Measurements from ENCODE around the gene CCDC116.
"Not testable (repeated sequence)": the region's sequence is repeated elsewhere in the genome, so short reads cannot be mapped to it uniquely, and the experiment has no call there.

Gene CCDC116

GRCh38 chr22:21641789-21642583 lies 9.4 kb downstream of the CCDC116 start, which contains the start of gene SDF2L1:
TSS of gene SDF2L1 (plus strand) at chr22:21642302. CDS start at chr22:21642337, 35 bp downstream.
- peaks cover 22 to 26% of the 10 kb centered on the region in 2 experiments for H3K4me1 ChIP-seq (ENCODE audit: control insufficient read depth in 1 of 2, insufficient read depth in 1 of 2, low read depth in 1 of 2, low read length in 1 of 2)
- no peaks in the 10 kb centered on the region for H3K36me3 ChIP-seq
- TF ChIP-seq CTCF (IDR thresholded peaks at IDR 0.05): peak; percentile 54
- peak within 1 kb of the TSS; percentile 54 for H3K27ac ChIP-seq
- peak within 1 kb of the TSS; percentile 82 to 86 for H3K4me3 ChIP-seq (ENCODE audit: low read depth in 1 of 2, low read length in 1 of 2)
- H3K27me3 ChIP-seq: no peaks in the 10 kb centered on the region
- no peaks in the 10 kb centered on the region for H3K9me3 ChIP-seq

- H3K9me3 ChIP-seq: no peaks in the 10 kb centered on the region
- H3K4me1 ChIP-seq (ENCODE audit: control insufficient read depth in 1 of 2, insufficient read depth in 1 of 2, low read depth in 1 of 2, low read length in 1 of 2): peaks cover 22 to 26% of the 10 kb centered on the region in 2 experiments
- no peaks in the 10 kb centered on the region for H3K36me3 ChIP-seq
- peak overlapping the region; percentile 82 to 86 for H3K4me3 ChIP-seq (ENCODE audit: low read depth in 1 of 2, low read length in 1 of 2)
- H3K27me3 ChIP-seq: no peaks in the 10 kb centered on the region
- H3K27ac ChIP-seq: peak overlapping the region; percentile 54
- TF ChIP-seq CTCF (IDR thresholded peaks at IDR 0.05): peak; percentile 63
These were observed 10.3 kb downstream of the CCDC116 start for GRCh38 chr22:21642584-21643448.

GRCh38 chr22:21643533-21644357 lies 11.2 kb downstream of the CCDC116 start:
- Histone ChIP-seq H3K36me3 (no peaks in the 10 kb centered on the region), H3K27me3 (no peaks in the 10 kb centered on the region), H3K4me1 (ENCODE audit: control insufficient read depth in 1 of 2, insufficient read depth in 1 of 2, low read depth in 1 of 2, low read length in 1 of 2) (peaks cover 22 to 26% of the 10 kb centered on the region in 2 experiments), H3K27ac (peak overlapping the region; percentile 54), H3K9me3 (no peaks in the 10 kb centered on the region), H3K4me3 (ENCODE audit: low read depth in 1 of 2, low read length in 1 of 2) (peak overlapping the region in 1 of 2 experiments; percentile 86)
- no peak for TF ChIP-seq CTCF (IDR thresholded peaks at IDR 0.05)

- not testable (repeated sequence) for H3K27me3 ChIP-seq; H3K27ac ChIP-seq; H3K9me3 ChIP-seq; H3K36me3 ChIP-seq; H3K4me3 ChIP-seq (ENCODE audit: low read depth in 1 of 2, low read length in 1 of 2)
- H3K4me1 ChIP-seq (ENCODE audit: control insufficient read depth in 1 of 2, insufficient read depth in 1 of 2, low read depth in 1 of 2, low read length in 1 of 2): peaks cover 22 to 26% of the 10 kb centered on the region in 2 experiments
These were observed 13.0 kb downstream of the CCDC116 start for GRCh38 chr22:21645513-21645912.

GRCh38 chr22:21646608-21647590 lies 14.3 kb downstream of the CCDC116 start:
- H3K27me3 ChIP-seq: peaks cover 19% of the 10 kb centered on the region
- TF ChIP-seq CTCF (IDR thresholded peaks at IDR 0.05): peak; percentile 94

More at GRCh38 chr22:21646608-21647590, 14.3 kb downstream of the CCDC116 start:
- Histone ChIP-seq H3K4me1 (ENCODE audit: control insufficient read depth in 1 of 2, insufficient read depth in 1 of 2, low read depth in 1 of 2, low read length in 1 of 2) (peaks cover 22 to 26% of the 10 kb centered on the region in 2 experiments), H3K36me3 (no peaks in the 10 kb centered on the region), H3K27ac (no peak overlapping the region), H3K9me3 (no peaks in the 10 kb centered on the region), H3K4me3 (ENCODE audit: low read depth in 1 of 2, low read length in 1 of 2) (no peak overlapping the region)

Measured in neutrophil (primary cell).